Sigmoid colon (tissue), 4 donors: ENCODE data around the gene CEACAM6.

Source experiments
- CTCF ChIP-seq, 4 experiments: fragments of 450-650 bp in 3 of 4; fragments of 200-600 bp in 1 of 4; IDR thresholded peaks; one replicate each; pipeline ENCODE4 v1.5.1; 2016 to 2019; ENCODE audit warnings: antibody characterized with exemption in 4 of 4, mild to moderate bottlenecking in 3 of 4, moderate library complexity in 2 of 4
- EP300 ChIP-seq, 4 donors: sonication (generic); formaldehyde crosslinking; IDR thresholded peaks; one replicate each; pipeline ENCODE4 v1.6.1; 2017; ENCODE audit warnings: antibody characterized with exemption in 4 of 4

DNA sequence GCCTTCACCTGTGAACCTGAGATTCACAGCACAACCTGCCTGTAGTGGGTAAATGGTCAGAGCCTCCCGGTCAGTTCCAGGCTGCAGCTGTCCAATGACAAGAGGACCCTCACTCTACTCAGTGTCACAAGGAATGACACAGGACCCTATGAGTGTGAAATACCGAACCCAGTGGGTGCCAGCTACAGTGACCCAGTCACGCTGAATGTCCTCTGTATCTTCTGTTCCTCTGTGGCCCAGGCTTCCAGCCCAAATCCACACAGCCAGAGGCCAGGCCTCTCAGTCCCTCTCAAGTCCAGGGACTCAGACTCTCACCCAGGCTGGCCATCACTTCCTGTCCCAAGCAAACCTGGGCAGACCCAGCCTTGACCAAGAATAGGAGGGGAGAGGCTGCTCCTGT lies 51.8 kb downstream of the CEACAM6 start:
- no peak for TF ChIP-seq CTCF (IDR thresholded peaks at IDR 0.05)
- TF ChIP-seq EP300 (IDR thresholded peaks at IDR 0.05) = no peak
